DND-41 (cell line): Measurements from ENCODE around the gene MAPRE2.
A peak's percentile ranks its signal among the peaks of the same experiment; 100 is the strongest.

Experiments used
- ATAC-seq: fragments of 200-7000 bp; cut with Tn5 transposase; 3 replicates; pipeline ENCODE4 v1.9.1; 2021; ENCODE audit warnings: low read depth; ENCODE audit not compliant: insufficient read depth
- DNase-seq: peaks from one replicate; pipeline ENCODE4 v3.0.0-alpha.2; 2020
- H2AFZ ChIP-seq: 2 replicates; pipeline ENCODE4 v1.6.0; 2012; ENCODE audit warnings: low read depth, low read length
- H3K27ac ChIP-seq: 2 replicates; pipeline ENCODE4 v1.5.1; 2012; ENCODE audit warnings: low read length, inconsistent platforms
- H3K27me3 ChIP-seq: fragments of 200-600 bp; sonication (generic); 2 replicates; pipeline ENCODE4 v1.6.0; 2012; ENCODE audit warnings: low read length, mild to moderate bottlenecking, inconsistent platforms; ENCODE audit not compliant: insufficient read depth, poor library complexity
- H3K36me3 ChIP-seq: 2 replicates; pipeline ENCODE4 v1.5.1; 2012; ENCODE audit warnings: low read length, inconsistent platforms; ENCODE audit not compliant: insufficient read depth
- H3K4me1 ChIP-seq: 2 replicates; pipeline ENCODE4 v1.5.1; 2012; ENCODE audit warnings: mild to moderate bottlenecking, low read length; ENCODE audit not compliant: insufficient read depth
- H3K4me2 ChIP-seq: 2 replicates; pipeline ENCODE4 v1.6.0; 2012; ENCODE audit warnings: mild to moderate bottlenecking, moderate library complexity, low read length, inconsistent platforms; ENCODE audit not compliant: insufficient read depth
- H3K4me3 ChIP-seq, 2 experiments: fragments of 200-600 bp in 1 of 2; shearing (Covaris generic) in 1 of 2; 2 replicates each; pipeline ENCODE4 v1.5.1; 2012 to 2016; ENCODE audit warnings: inconsistent platforms in 2 of 2, low read length in 2 of 2, mild to moderate bottlenecking in 2 of 2, low read depth in 1 of 2, moderate library complexity in 1 of 2
- H3K79me2 ChIP-seq: 2 replicates; pipeline ENCODE4 v1.6.0; 2012; ENCODE audit warnings: low read length, inconsistent platforms; ENCODE audit not compliant: insufficient read depth
- H3K9ac ChIP-seq: 2 replicates; pipeline ENCODE4 v1.6.0; 2012; ENCODE audit warnings: low read depth, mild to moderate bottlenecking, inconsistent platforms, low read length, moderate library complexity
- H3K9me3 ChIP-seq: 2 replicates; pipeline ENCODE4 v1.5.1; 2012; ENCODE audit warnings: low read length, moderate library complexity, mild to moderate bottlenecking, inconsistent platforms; ENCODE audit not compliant: insufficient read depth, severe bottlenecking
- H4K20me1 ChIP-seq: 2 replicates; pipeline ENCODE4 v1.6.0; 2012; ENCODE audit warnings: low read length; ENCODE audit not compliant: insufficient read depth
- CTCF ChIP-seq: IDR thresholded peaks from 2 replicates; pipeline ENCODE4 v1.5.1; 2012; ENCODE audit warnings: borderline replicate concordance, low read length, moderate library complexity, mild to moderate bottlenecking; ENCODE audit not compliant: poor library complexity, severe bottlenecking; ENCODE audit errors: extremely low read depth
- EZH2 ChIP-seq: IDR thresholded peaks from 3 replicates; pipeline ENCODE4 v1.6.1; 2012; ENCODE audit warnings: borderline replicate concordance, low read depth, mild to moderate bottlenecking, moderate library complexity, low read length, inconsistent platforms; ENCODE audit not compliant: severe bottlenecking

MAPRE2 gene

DNA sequence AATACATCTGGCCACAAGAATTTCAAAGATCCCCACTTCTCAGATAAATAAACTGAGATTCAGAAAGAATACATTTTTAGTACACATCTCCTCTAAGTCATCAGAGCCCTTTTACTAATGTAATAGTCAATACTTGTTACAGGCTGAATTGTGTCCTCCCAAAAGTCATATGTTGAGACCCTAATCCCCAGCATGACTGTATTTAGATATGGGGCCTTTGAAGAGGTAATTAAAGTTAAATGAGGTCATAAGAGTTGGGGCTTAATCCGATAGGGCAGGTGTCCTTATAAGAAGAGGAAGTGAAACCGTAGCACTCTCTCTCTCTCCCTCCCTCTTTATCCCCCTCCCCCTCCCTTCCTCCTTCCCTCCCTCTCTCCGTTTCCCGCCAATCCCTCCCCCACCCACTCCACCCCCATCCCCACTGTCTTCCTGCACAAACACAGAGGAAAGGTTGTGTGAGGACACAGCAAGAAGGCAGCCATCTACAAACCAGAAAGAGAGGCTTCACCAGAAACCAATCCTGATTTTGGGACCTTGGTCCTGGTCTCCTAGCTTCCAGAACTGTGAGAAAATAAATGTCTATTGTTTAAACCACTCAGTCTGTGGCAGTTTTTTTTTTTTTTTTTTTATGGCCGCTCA, 133.0 kb downstream of the MAPRE2 start:
- H4K20me1 ChIP-seq = no peaks in the 10 kb centered on the region
- TF ChIP-seq CTCF (no peak), EZH2 (no peak)
- ATAC-seq (peak; percentile 88), DNase-seq (peak; percentile 53)
- peak overlapping the region; percentile 64 for H2AFZ ChIP-seq
- H3K4me3 ChIP-seq = no peak overlapping the region
- H3K9me3 ChIP-seq = peaks cover 4% of the 10 kb centered on the region
- H3K27ac ChIP-seq = peak overlapping the region; percentile 78
- no peaks in the 10 kb centered on the region for H3K27me3 ChIP-seq
- H3K36me3 ChIP-seq = no peaks in the 10 kb centered on the region
- H3K9ac ChIP-seq = peak overlapping the region; percentile 25
- peak overlapping the region; percentile 39; the same call in 1 of the 2 replicates for H3K4me2 ChIP-seq
- no peaks in the 10 kb centered on the region for H3K79me2 ChIP-seq
- peaks cover 41% of the 10 kb centered on the region for H3K4me1 ChIP-seq

DNA sequence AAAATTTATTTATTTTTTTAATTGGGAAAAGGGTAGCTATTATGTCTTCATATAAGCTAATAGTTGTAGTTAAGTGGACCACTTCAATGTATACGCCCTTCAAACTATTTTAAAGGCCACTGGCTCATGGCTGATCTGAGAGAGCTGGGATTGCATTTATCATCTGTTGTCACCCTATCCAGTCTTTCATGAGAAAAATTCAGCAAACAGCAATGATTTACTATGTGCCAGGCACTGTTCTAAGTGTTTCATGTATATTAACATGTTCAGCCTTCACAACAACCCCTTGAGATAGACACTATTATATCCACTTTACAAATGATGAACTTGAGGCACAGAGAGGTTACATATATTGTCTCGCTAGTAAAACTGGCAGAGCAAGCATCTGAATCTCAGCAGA, 133.5 kb downstream of the MAPRE2 start:
- no peaks in the 10 kb centered on the region for H3K79me2 ChIP-seq
- peaks cover 41% of the 10 kb centered on the region for H3K4me1 ChIP-seq
- H3K4me2 ChIP-seq = peak overlapping the region; percentile 39; the same call in 1 of the 2 replicates
- no peaks in the 10 kb centered on the region for H4K20me1 ChIP-seq
- peaks cover 4% of the 10 kb centered on the region for H3K9me3 ChIP-seq
- no peak for ATAC-seq
- H2AFZ ChIP-seq = peak overlapping the region; percentile 64
- H3K27me3 ChIP-seq = no peaks in the 10 kb centered on the region
- peak overlapping the region; percentile 25 for H3K9ac ChIP-seq
- H3K27ac ChIP-seq = peak overlapping the region; percentile 78
- H3K4me3 ChIP-seq = peak overlapping the region in 1 of 2 experiments; percentile 32; a peak in 2 of 4 replicates
- no peaks in the 10 kb centered on the region for H3K36me3 ChIP-seq
- TF ChIP-seq CTCF (no peak), EZH2 (no peak)
- DNase-seq = no peak

- H3K79me2 ChIP-seq = no peaks in the 10 kb centered on the region
- no peaks in the 10 kb centered on the region for H3K36me3 ChIP-seq
- peaks cover 35% of the 10 kb centered on the region for H3K4me1 ChIP-seq
- H3K4me2 ChIP-seq = no peak overlapping the region
- H4K20me1 ChIP-seq = no peaks in the 10 kb centered on the region
- DNase-seq (no peak), ATAC-seq (no peak)
- H2AFZ ChIP-seq = no peak overlapping the region
- H3K27ac ChIP-seq = no peak overlapping the region
- peaks cover 4% of the 10 kb centered on the region for H3K9me3 ChIP-seq
- H3K9ac ChIP-seq = no peak overlapping the region
- no peak overlapping the region for H3K4me3 ChIP-seq
- no peaks in the 10 kb centered on the region for H3K27me3 ChIP-seq
- TF ChIP-seq CTCF = no peak
- TF ChIP-seq EZH2 = no peak
Measured at GRCh38 chr18:35176925-35177324, 135.7 kb downstream of the MAPRE2 start.
